Activated CD4-positive, alpha-beta T cell treated with anti-CD3 and anti-CD28 coated beads for 36 hours (primary cell): Measurements from ENCODE around the gene UNC45B. TPM values are rescaled to one million over a fixed set of nuclear protein-coding genes. Genes with fewer than 3 reads are reported as not detected.
"Not testable (repeated sequence)": the region's sequence is repeated elsewhere in the genome, so short reads cannot be mapped to it uniquely, and the experiment has no call there.

Source experiments
- ATAC-seq: fragments of 200-7000 bp; cut with Tn5 transposase; one replicate; pipeline ENCODE4 v1.10.0; 2021; ENCODE audit warnings: mild to moderate bottlenecking, moderate library complexity
- CTCF ChIA-PET: fragments of 350-600 bp; sonication (Branson Sonifier 250); formaldehyde crosslinking; loops from one replicate; lab custom pipeline; 2021; ENCODE audit warnings: antibody characterized with exemption; lab: Charles Lee
- POLR2A ChIA-PET: fragments of 350-600 bp; sonication (Branson Sonifier 250); formaldehyde crosslinking; loops from one replicate; lab custom pipeline; 2021; ENCODE audit warnings: antibody characterized with exemption, inconsistent platforms; lab: Charles Lee
- DNase-seq: peaks from one replicate; pipeline ENCODE4 v3.0.0-alpha.2; 2020
- H3K27ac Mint-ChIP-seq: one replicate; pipeline ENCODE4 v1.8.0; 2021; ENCODE audit warnings: mixed read lengths
- H3K27me3 Mint-ChIP-seq: one replicate; pipeline ENCODE4 v1.8.0; 2021; ENCODE audit warnings: mixed read lengths
- H3K36me3 Mint-ChIP-seq: one replicate; pipeline ENCODE4 v1.8.0; 2021; ENCODE audit warnings: low read depth, mixed read lengths
- H3K4me1 Mint-ChIP-seq: one replicate; pipeline ENCODE4 v1.8.0; 2021; ENCODE audit warnings: mixed read lengths
- H3K4me3 Mint-ChIP-seq: one replicate; pipeline ENCODE4 v1.8.0; 2021; ENCODE audit warnings: mild to moderate bottlenecking, moderate library complexity, mixed read lengths
- H3K9me3 Mint-ChIP-seq: one replicate; pipeline ENCODE4 v1.8.0; 2021; ENCODE audit warnings: low read depth, mixed read lengths
- intact Hi-C, 2 experiments: fragments of 100-400 bp; cut with DNase I in 1 of 2; cut with micrococcal nuclease in 1 of 2; formaldehyde crosslinking; loops; one replicate each; pipeline versions ENCODE4 v1.14.2 to v1.15.1; 2022 to 2024; cut with DNase I, micrococcal nuclease
- total RNA-seq, 2 experiments: library from RNA; stranded (reverse); gene quantifications; one replicate each; pipeline ENCODE4 v1.2.3, GENCODE V29; 2021

UNC45B gene
- total RNA-seq, 2 experiments from 2014 or later: 0.07 TPM; not detected in 1

DNA sequence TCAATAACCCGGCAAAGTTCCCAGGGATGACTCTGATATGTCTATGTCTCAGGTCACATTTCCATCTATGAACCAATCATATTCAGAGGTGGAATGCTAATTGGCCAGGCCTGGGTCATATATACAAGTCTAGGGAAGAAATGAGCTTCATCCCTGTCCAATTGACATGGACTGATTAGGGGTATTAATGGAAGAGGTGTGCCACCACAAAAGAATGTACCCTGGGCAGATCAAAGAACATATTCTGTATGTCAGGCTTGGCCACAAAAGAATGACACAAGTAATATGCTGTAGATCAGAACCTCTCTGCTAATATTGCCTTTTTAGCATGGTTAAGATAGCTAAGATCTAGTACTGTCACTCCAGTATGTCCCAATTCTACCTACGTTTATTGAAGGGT is 39.9 kb downstream of the UNC45B start:
- no peak overlapping the region for H3K4me3 Mint-ChIP-seq
- DNase-seq (no peak), ATAC-seq (no peak)
- intact Hi-C loops: no loop called here
- H3K27ac Mint-ChIP-seq: no peak overlapping the region
- peaks cover 2% of the 10 kb centered on the region for H3K9me3 Mint-ChIP-seq
- ChIA-PET CTCF (interaction anchor here (1.2 kb wide), 1 partner anchor 9 kb away, joined by 3 read pairs; no protein-coding TSS in a partner anchor), POLR2A (no interaction called here)
- no peaks in the 10 kb centered on the region for H3K27me3 Mint-ChIP-seq
- H3K4me1 Mint-ChIP-seq: peaks cover 73% of the 10 kb centered on the region
- no peaks in the 10 kb centered on the region for H3K36me3 Mint-ChIP-seq

DNA sequence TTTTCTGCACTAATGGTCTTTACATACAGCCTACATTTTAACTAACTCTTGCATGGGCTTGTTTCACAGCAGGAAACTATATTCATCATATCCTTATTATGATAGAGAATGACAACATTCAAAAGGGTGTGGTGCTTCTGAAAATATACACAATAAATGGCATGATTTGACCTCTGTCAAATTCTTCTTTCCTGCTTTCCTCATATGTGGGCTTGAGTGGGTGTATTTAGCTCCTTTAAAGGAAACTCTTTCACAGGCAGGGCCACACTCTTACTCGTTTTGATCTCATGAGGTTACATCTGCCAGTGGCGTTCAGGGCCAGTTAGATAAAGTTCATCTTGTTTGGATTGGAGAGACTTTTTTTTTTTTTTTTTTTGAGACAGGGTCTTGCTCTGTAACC is 40.5 kb downstream of the UNC45B start:
- intact Hi-C loops: loop anchor here in 1 of 2 experiments (2.0 kb wide), 1 partner anchor 51 kb away; no protein-coding TSS in a partner anchor
- ATAC-seq (peak; percentile 42), DNase-seq (no peak)
- no peaks in the 10 kb centered on the region for H3K36me3 Mint-ChIP-seq
- H3K27ac Mint-ChIP-seq: peak overlapping the region; percentile 34
- H3K4me1 Mint-ChIP-seq: peaks cover 73% of the 10 kb centered on the region
- H3K9me3 Mint-ChIP-seq: peaks cover 2% of the 10 kb centered on the region
- H3K27me3 Mint-ChIP-seq: no peaks in the 10 kb centered on the region
- H3K4me3 Mint-ChIP-seq: no peak overlapping the region
- ChIA-PET POLR2A (interaction anchor here (0.6 to 0.9 kb wide), 3 partner anchors 16 to 141 kb away, joined by 3 to 7 read pairs (median 3); no protein-coding TSS in a partner anchor), CTCF (interaction anchor here (0.7 to 1.7 kb wide), 3 partner anchors 8 to 26 kb away, joined by 3 to 5 read pairs (median 4); no protein-coding TSS in a partner anchor)

DNA sequence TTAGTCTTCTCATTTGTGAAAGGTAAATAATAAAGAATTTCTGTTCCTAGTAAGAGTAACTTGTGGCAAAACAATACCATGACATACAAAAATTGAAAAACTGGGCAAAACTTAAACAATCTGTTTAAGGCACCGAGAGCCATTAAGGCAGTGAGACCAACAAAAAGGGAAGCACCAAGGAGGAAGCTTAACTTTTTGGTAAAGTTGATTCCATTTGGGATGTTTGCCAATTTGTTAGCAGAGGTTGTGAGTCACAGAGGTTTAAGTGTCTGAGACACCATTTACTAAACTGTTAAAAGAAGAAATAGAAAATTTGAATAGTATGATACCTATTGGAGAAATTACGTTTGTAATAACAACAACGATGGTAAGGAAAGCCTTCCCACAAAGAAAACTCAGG is 41.7 kb downstream of the UNC45B start:
- DNase-seq: no peak
- CTCF ChIA-PET: interaction anchor here (1.7 kb wide), 1 partner anchor 25 kb away, joined by 4 read pairs; no protein-coding TSS in a partner anchor
- Mint-ChIP-seq H3K36me3 (no peaks in the 10 kb centered on the region), H3K4me1 (peaks cover 68% of the 10 kb centered on the region), H3K27me3 (no peaks in the 10 kb centered on the region), H3K9me3 (peaks cover 2% of the 10 kb centered on the region), H3K27ac (peak overlapping the region; percentile 27), H3K4me3 (no peak overlapping the region)
- POLR2A ChIA-PET: no interaction called here
- ATAC-seq: no peak
- intact Hi-C loops: loop anchor here in 1 of 2 experiments (2.0 kb wide), 1 partner anchor 50 kb away; no protein-coding TSS in a partner anchor

DNA sequence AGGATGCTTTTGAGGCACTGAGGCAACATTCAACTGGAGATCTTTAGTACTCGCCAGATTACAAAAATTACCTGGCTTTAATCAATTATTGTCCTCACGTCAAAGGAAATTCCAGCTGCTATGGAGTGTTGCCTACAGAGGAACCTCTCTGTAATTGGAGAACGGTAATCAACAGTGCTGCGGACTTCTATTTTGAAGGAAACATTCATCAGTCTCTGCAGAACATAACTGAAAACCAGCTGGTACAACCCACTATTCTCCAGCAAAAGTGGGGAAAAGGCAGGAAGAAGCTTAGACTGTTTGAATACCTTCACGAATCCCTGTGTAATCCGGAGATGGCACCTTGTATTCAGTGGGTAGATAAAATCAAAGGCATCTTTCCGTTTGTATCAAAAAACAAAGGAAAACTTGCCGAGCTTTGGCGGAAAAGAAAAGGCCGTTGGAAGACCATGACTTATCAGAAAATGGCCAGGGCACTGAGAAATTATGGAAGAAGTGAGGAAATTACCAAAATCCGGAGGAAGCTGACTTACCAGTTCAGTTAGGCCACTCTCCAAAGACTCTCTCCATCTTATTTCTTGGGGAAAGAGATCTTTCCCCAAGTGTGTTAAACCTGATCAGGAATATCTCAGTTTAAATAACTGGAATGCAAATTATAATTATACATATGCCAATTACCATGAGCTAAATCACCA is 43.5 kb downstream of the UNC45B start:
- DNase-seq (no peak), ATAC-seq (no peak)
- Mint-ChIP-seq H3K4me3 (no peak overlapping the region), H3K9me3 (peaks cover 2% of the 10 kb centered on the region), H3K27ac (no peak overlapping the region), H3K4me1 (peaks cover 58% of the 10 kb centered on the region), H3K36me3 (no peaks in the 10 kb centered on the region), H3K27me3 (no peaks in the 10 kb centered on the region)
- ChIA-PET CTCF (interaction anchor here (0.8 to 1.3 kb wide), 4 partner anchors 13 to 121 kb away, joined by 3 to 5 read pairs (median 3); no protein-coding TSS in a partner anchor), POLR2A (no interaction called here)
- intact Hi-C loops: no loop called here

DNA sequence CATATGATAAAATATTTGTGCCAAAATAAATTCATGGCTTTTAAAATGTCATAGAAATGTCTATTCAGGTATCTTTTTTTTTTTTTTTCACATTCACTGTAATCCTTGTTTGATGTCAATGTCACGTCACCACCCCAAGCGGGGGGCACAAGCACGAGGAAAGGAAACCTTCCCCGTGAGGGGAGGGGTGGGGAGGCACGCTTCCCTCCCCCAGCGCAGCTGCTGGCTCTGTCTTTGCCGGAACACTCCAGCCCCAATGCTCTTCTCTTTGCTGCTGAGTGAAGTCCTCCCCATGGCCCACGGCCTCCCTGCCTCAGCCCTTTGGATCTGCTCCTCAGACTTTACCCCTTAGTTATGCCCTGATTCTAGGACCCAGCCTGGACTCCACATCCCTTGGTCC is 45.1 kb downstream of the UNC45B start:
- ATAC-seq (peak; percentile 43), DNase-seq (no peak)
- H3K27ac Mint-ChIP-seq: peak overlapping the region; percentile 65
- H3K4me1 Mint-ChIP-seq: peaks cover 46% of the 10 kb centered on the region
- H3K4me3 Mint-ChIP-seq: peak overlapping the region; percentile 43
- CTCF ChIA-PET: no interaction called here
- intact Hi-C loops: no loop called here
- no peaks in the 10 kb centered on the region for H3K27me3 Mint-ChIP-seq
- POLR2A ChIA-PET: no interaction called here
- H3K9me3 Mint-ChIP-seq: peaks cover 2% of the 10 kb centered on the region
- H3K36me3 Mint-ChIP-seq: no peaks in the 10 kb centered on the region

DNA sequence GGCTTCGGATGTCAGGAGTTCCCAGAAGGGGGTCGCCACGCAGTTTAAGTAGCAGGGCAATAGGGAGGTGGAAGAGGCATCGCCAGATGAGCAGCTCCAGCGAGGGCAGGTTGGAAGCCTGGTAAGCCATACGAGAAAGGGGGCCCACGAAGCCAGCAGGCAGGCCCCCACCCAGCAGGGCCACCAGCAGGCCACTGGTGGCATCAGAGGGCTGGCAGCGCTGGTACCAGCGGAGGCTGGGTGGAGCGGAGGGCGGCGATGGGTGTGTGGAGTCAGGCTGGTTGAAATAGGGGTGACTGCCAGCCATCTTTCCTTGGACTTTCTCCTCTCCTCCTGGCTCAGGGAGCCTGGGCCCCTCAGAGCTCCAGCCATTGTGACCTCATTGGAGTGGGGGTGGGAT is 46.4 kb downstream of the UNC45B start, which contains the start of gene SLC35G3:
TSS of gene SLC35G3 (minus strand) at position 393 of the 400 bp plus-strand sequence. CDS start at position 307, 86 bp downstream.
- ATAC-seq, POLR2A ChIA-PET, H3K36me3 Mint-ChIP-seq, H3K4me3 Mint-ChIP-seq, H3K27me3 Mint-ChIP-seq, intact Hi-C loops, H3K9me3 Mint-ChIP-seq, CTCF ChIA-PET, DNase-seq: not testable (repeated sequence)
- peaks cover 34% of the 10 kb centered on the region for H3K4me1 Mint-ChIP-seq
- H3K27ac Mint-ChIP-seq: peak within 1 kb of the TSS; percentile 65

DNA sequence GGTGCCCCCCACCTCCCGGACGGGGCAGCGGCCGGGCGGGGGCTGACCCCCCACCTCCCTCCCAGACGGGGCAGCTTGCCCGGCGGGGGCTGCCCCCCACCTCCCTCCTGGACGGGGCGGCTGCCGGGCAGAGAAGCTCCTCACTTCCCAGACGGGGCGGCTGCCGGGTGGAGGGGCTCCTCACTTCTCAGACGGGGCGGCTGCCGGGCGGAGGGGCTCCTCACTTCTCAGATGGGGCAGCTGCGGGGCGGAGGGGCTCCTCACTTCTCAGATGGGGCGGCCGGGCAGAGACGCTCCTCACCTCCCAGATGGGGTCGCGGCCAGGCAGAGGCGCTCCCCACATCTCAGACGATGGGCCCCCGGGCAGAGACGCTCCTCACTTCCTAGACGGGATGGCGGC is 47.4 kb downstream of the UNC45B start:
- H3K27me3 Mint-ChIP-seq, intact Hi-C loops, CTCF ChIA-PET, H3K27ac Mint-ChIP-seq, POLR2A ChIA-PET, DNase-seq, ATAC-seq, H3K4me3 Mint-ChIP-seq, H3K36me3 Mint-ChIP-seq: not testable (repeated sequence)
- H3K9me3 Mint-ChIP-seq: peaks cover 12% of the 10 kb centered on the region
- peaks cover 27% of the 10 kb centered on the region for H3K4me1 Mint-ChIP-seq

DNA sequence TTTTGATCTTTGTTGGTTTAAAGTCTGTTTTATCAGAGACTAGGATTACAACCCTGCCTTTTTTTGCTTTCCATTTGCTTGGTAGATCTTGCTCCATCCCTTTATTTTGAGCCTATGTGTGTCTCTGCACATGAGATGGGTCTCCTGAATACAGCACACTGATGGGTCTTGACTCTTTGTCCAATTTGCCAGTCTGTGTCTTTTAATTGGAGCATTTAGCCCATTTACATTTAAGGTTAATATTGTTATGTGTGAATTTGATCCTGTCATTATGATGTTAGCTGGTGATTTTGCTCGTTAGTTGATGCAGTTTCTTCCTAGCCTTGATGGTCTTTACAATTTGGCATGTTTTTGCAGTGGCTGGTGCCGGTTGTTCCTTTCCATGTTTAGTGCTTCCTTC is 55.0 kb downstream of the UNC45B start:
- H3K4me3 Mint-ChIP-seq, H3K36me3 Mint-ChIP-seq, H3K27ac Mint-ChIP-seq, ATAC-seq, H3K4me1 Mint-ChIP-seq, DNase-seq, intact Hi-C loops, H3K27me3 Mint-ChIP-seq, POLR2A ChIA-PET: not testable (repeated sequence)
- CTCF ChIA-PET: interaction anchor here (1.2 kb wide), 1 partner anchor 59 kb away, joined by 3 read pairs; no protein-coding TSS in a partner anchor
- peaks cover 22% of the 10 kb centered on the region for H3K9me3 Mint-ChIP-seq

DNA sequence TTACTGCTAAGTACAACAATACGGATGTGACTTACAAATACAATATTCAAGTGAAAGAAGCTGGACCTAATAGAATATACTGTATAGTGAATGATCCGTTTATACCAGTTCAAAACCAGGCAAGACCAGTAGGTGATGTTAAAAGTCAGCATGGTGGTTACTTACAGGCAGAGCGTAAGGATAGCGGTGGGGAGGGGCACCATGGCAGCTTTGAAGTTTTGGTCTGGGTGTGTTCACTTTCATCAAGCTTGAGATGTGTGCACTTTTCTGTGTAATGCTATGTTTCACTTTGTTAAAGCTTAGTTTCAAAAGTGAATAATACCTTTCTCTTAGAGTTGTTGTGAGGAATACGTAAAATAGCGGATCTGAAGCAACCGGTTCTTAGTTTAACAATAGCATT is 63.1 kb downstream of the UNC45B start:
- peak overlapping the region; percentile 12 for H3K27ac Mint-ChIP-seq
- peaks cover 10% of the 10 kb centered on the region for H3K9me3 Mint-ChIP-seq
- POLR2A ChIA-PET: no interaction called here
- peak; percentile 56 for DNase-seq
- intact Hi-C loops: loop anchor here (5.0 to 10.0 kb wide), 7 partner anchors 33 to 377 kb away; partner anchors contain the start of genes AP2B1 (in 1 of the 2), CCT6B (in 1 of the 2), SLFN11 (in 1 of the 2) and ZNF830 (in 1 of the 2)
- H3K36me3 Mint-ChIP-seq: no peaks in the 10 kb centered on the region
- CTCF ChIA-PET: interaction anchor here (0.6 to 1.1 kb wide), 3 partner anchors 29 to 62 kb away, joined by 3 to 5 read pairs (median 4); no protein-coding TSS in a partner anchor
- peak; percentile 17 for ATAC-seq
- peaks cover 66% of the 10 kb centered on the region for H3K4me1 Mint-ChIP-seq
- H3K4me3 Mint-ChIP-seq: no peak overlapping the region
- no peaks in the 10 kb centered on the region for H3K27me3 Mint-ChIP-seq

DNA sequence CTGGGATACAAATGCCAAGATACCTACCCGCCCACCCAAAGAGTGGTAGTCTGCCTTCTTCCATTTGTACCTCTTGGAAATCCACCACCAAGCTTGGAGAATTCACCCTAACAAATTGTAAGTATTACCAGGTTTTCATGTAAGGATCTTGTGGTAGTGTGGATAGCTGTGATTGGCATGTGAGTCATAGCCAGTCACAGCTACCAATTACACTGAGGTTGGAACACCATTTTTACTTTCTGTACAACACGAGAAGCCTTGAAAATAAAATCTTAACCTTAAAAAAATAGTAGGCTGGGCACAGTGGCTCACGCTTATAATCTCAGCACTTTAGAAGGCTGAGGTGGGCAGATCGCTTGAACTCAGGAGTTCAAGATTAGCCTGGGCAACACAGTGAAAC is 65.1 kb downstream of the UNC45B start:
- H3K27ac Mint-ChIP-seq: peak overlapping the region; percentile 66
- peaks cover 10% of the 10 kb centered on the region for H3K9me3 Mint-ChIP-seq
- no peak for ATAC-seq
- H3K36me3 Mint-ChIP-seq: no peaks in the 10 kb centered on the region
- intact Hi-C loops: loop anchor here (5.0 to 10.0 kb wide), 7 partner anchors 35 to 375 kb away; partner anchors contain the start of genes AP2B1 (in 1 of the 2), CCT6B (in 1 of the 2), SLFN11 (in 1 of the 2) and ZNF830 (in 1 of the 2)
- POLR2A ChIA-PET: interaction anchor here (0.7 kb wide), 1 partner anchor 26 kb away, joined by 3 read pairs; no protein-coding TSS in a partner anchor
- H3K4me3 Mint-ChIP-seq: no peak overlapping the region
- CTCF ChIA-PET: interaction anchor here (0.6 to 2.1 kb wide), 6 partner anchors 16 to 52 kb away, joined by 3 to 8 read pairs (median 4); partner anchors contain the start of gene SLFN5
- DNase-seq: no peak
- H3K4me1 Mint-ChIP-seq: peaks cover 70% of the 10 kb centered on the region
- H3K27me3 Mint-ChIP-seq: no peaks in the 10 kb centered on the region

DNA sequence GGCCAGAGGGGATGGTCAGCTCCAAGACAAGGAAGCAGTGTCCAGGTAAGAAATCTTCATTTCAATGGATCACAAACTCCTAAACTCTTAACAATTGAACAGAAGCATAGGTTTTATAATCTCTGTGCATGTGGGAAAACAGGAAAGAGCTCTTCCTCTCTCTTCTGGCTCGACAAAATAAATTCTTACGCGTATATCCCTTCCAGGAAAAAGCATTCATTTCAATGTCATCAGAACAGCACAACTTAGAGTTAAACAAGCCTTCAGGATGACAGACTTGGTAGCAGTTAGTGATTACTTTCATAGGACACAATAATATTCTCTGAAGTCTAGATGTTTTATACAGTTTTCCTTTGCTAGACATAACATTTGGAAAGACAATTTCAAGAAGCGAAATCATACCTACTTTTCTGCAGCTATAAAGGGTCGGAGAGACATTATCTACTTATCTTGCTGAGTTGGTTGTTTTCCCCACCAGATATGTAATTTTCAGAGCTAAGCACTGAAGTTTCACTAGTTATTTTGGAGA is 65.9 kb downstream of the UNC45B start:
- CTCF ChIA-PET: interaction anchor here (0.7 to 2.5 kb wide), 11 partner anchors 7 to 366 kb away, joined by 3 to 8 read pairs (median 4); partner anchors contain the start of gene SLFN5
- Mint-ChIP-seq H3K9me3 (peaks cover 10% of the 10 kb centered on the region), H3K4me1 (peaks cover 76% of the 10 kb centered on the region), H3K27ac (peak overlapping the region; percentile 80), H3K27me3 (no peaks in the 10 kb centered on the region), H3K36me3 (no peaks in the 10 kb centered on the region), H3K4me3 (peak overlapping the region; percentile 49)
- intact Hi-C loops: loop anchor here (5.0 to 10.0 kb wide), 7 partner anchors 36 to 374 kb away; partner anchors contain the start of genes AP2B1 (in 1 of the 2), CCT6B (in 1 of the 2), SLFN11 (in 1 of the 2) and ZNF830 (in 1 of the 2)
- POLR2A ChIA-PET: interaction anchor here (0.6 to 2.0 kb wide), 7 partner anchors 28 to 363 kb away, joined by 3 to 11 read pairs (median 4); partner anchors contain the start of genes SLFN11 and SLFN5
- DNase-seq: no peak
- ATAC-seq: no peak
